ENCODE data around the gene RHEB.

Gene RHEB

GRCh38 chr7:151524845-151525244 is 5.2 kb upstream of the RHEB start:
- no peak for DNase-seq (ENCODE audit: low spot score)

GRCh38 chr7:151524331-151524730 is 4.6 kb upstream of the RHEB start:
- DNase-seq (ENCODE audit: low spot score): no peak

GRCh38 chr7:151520419-151521261 is 945 bp upstream of the RHEB start:
- DNase-seq (ENCODE audit: low spot score): peak; percentile 34

GRCh38 chr7:151518947-151519764 is 539 bp downstream of the RHEB start:
- peak; percentile 41 for DNase-seq (ENCODE audit: low spot score)

- DNase-seq (ENCODE audit: low spot score): no peak
These were observed 1.4 kb downstream of the RHEB start for GRCh38 chr7:151518105-151518946.

GRCh38 chr7:151517601-151518104 is 2.0 kb downstream of the RHEB start:
- DNase-seq (ENCODE audit: low spot score): no peak

- no peak for DNase-seq (ENCODE audit: low spot score)
These were observed 4.5 kb downstream of the RHEB start for GRCh38 chr7:151515276-151515565.

GRCh38 chr7:151514461-151515275 is 5.0 kb downstream of the RHEB start:
- DNase-seq (ENCODE audit: low spot score): no peak

GRCh38 chr7:151513133-151513532 is 6.6 kb downstream of the RHEB start:
- DNase-seq (ENCODE audit: low spot score): no peak

GRCh38 chr7:151512353-151512752 is 7.3 kb downstream of the RHEB start:
- no peak for DNase-seq (ENCODE audit: low spot score)

GRCh38 chr7:151511946-151512345 is 7.7 kb downstream of the RHEB start:
- DNase-seq (ENCODE audit: low spot score): no peak

GRCh38 chr7:151511270-151511669 is 8.4 kb downstream of the RHEB start:
- DNase-seq (ENCODE audit: low spot score): no peak

- DNase-seq (ENCODE audit: low spot score): no peak
These were observed 9.9 kb downstream of the RHEB start for GRCh38 chr7:151509670-151510333.

GRCh38 chr7:151508991-151509390 is 10.7 kb downstream of the RHEB start:
- DNase-seq (ENCODE audit: low spot score): no peak

GRCh38 chr7:151507806-151508205 is 11.9 kb downstream of the RHEB start:
- no peak for DNase-seq (ENCODE audit: low spot score)

GRCh38 chr7:151506901-151507382 is 12.8 kb downstream of the RHEB start:
- DNase-seq (ENCODE audit: low spot score): no peak

- no peak for DNase-seq (ENCODE audit: low spot score)
These were observed 13.7 kb downstream of the RHEB start for GRCh38 chr7:151505836-151506468.

GRCh38 chr7:151505433-151505832 is 14.3 kb downstream of the RHEB start:
- DNase-seq (ENCODE audit: low spot score): no peak

- DNase-seq (ENCODE audit: low spot score): no peak
These were observed 14.9 kb downstream of the RHEB start for GRCh38 chr7:151504715-151505326.
